Transverse colon (tissue), 4 donors: ENCODE data around the gene MAP1LC3B. TPM values are rescaled to one million over a fixed set of nuclear protein-coding genes. Genes with fewer than 3 reads are reported as not detected.
A peak's percentile ranks its signal among the peaks of the same experiment; 100 is the strongest.

Source experiments
- DNase-seq: peaks from one replicate; pipeline ENCODE4 v3.0.0-alpha.2; 2019
- H3K27ac ChIP-seq, 4 donors: fragments of 200-600 bp; sonication (generic); 2 replicates each; pipeline ENCODE4 v1.5.1; 2016 to 2018; ENCODE audit warnings: inconsistent platforms in 4 of 4
- H3K27me3 ChIP-seq: fragments of 200-600 bp; sonication (generic); 2 replicates; pipeline ENCODE4 v1.5.1; 2017; ENCODE audit warnings: inconsistent platforms
- H3K36me3 ChIP-seq, 4 donors: fragments of 200-600 bp; sonication (generic); 2 replicates each; pipeline ENCODE4 v1.5.1; 2017 to 2019; ENCODE audit warnings: inconsistent platforms in 4 of 4
- H3K4me1 ChIP-seq, 4 donors: fragments of 200-600 bp; sonication (generic); 2 replicates each; pipeline ENCODE4 v1.5.1; 2017 to 2020; ENCODE audit warnings: inconsistent platforms in 4 of 4
- H3K4me3 ChIP-seq, 4 donors: fragments of 200-600 bp; sonication (generic); 1 replicate in 1 of 4; 2 replicates in 3 of 4; pipeline versions ENCODE4 v1.5.1 to v1.6.1; 2017 to 2019; ENCODE audit warnings: inconsistent platforms in 4 of 4
- H3K9me3 ChIP-seq, 2 donors: fragments of 200-600 bp; sonication (generic); 2 replicates each; pipeline ENCODE4 v1.5.1; 2017 to 2019; ENCODE audit warnings: inconsistent platforms in 2 of 2
- EP300 ChIP-seq: sonication (generic); formaldehyde crosslinking; IDR thresholded peaks from one replicate; pipeline ENCODE4 v1.6.1; 2017; ENCODE audit warnings: antibody characterized with exemption, low read depth
- POLR2A ChIP-seq: fragments of 450-650 bp; IDR thresholded peaks from one replicate; pipeline ENCODE4 v1.6.1; 2016; ENCODE audit warnings: antibody characterized with exemption, mild to moderate bottlenecking, moderate library complexity
- POLR2AphosphoS5 ChIP-seq, 3 donors: sonication (generic); formaldehyde crosslinking; IDR thresholded peaks; one replicate each; pipeline ENCODE4 v1.6.1; 2016; ENCODE audit warnings: antibody characterized with exemption in 3 of 3
- WGBS, 2 donors: methylation state at CpG; one replicate each; pipeline ENCODE4 v1.1.5; 2018; ENCODE audit warnings: low coverage in 1 of 2; 5-methylcytosine and 5-hydroxymethylcytosine counted together
- in situ Hi-C, 4 donors: fragments of 200-750 bp; cut with MboI; loops; one replicate each; pipeline versions ENCODE4 v1.15.0 to v1.15.1; 2017; ENCODE audit warnings: low sequenced_read_pairs in 3 of 4, low pct_ligation_motif_present in 1 of 4, low pct_unique_long_range_greater_than_20kb in 1 of 4
- intact Hi-C: fragments of 100-400 bp; cut with DNase I; formaldehyde crosslinking; loops from one replicate; pipeline ENCODE4 v1.15.1; 2023; ENCODE audit warnings: low total_unique reads
- total RNA-seq, 4 donors: library from RNA; depleted of rRNA; stranded (reverse); fragments of >200 nt; gene quantifications; one replicate each; pipeline ENCODE4 v1.1.0, GENCODE V29; 2016
- TF ChIP-seq, protein P1 (sequence below), 5 experiments: fragments of 200-600 bp in 3 of 5; fragments of 450-650 bp in 2 of 5; sonication (generic) in 3 of 5; IDR thresholded peaks; 1 replicate in 2 of 5; 2 replicates in 3 of 5; pipeline ENCODE4 v1.5.1; 2016 to 2017; ENCODE audit warnings: antibody characterized with exemption in 5 of 5, inconsistent platforms in 3 of 5, mild to moderate bottlenecking in 2 of 5, moderate library complexity in 1 of 5

Gene MAP1LC3B
- 10 to 100 TPM; 15.7 to 69.5 (median 39.9) TPM for total RNA-seq

DNA sequence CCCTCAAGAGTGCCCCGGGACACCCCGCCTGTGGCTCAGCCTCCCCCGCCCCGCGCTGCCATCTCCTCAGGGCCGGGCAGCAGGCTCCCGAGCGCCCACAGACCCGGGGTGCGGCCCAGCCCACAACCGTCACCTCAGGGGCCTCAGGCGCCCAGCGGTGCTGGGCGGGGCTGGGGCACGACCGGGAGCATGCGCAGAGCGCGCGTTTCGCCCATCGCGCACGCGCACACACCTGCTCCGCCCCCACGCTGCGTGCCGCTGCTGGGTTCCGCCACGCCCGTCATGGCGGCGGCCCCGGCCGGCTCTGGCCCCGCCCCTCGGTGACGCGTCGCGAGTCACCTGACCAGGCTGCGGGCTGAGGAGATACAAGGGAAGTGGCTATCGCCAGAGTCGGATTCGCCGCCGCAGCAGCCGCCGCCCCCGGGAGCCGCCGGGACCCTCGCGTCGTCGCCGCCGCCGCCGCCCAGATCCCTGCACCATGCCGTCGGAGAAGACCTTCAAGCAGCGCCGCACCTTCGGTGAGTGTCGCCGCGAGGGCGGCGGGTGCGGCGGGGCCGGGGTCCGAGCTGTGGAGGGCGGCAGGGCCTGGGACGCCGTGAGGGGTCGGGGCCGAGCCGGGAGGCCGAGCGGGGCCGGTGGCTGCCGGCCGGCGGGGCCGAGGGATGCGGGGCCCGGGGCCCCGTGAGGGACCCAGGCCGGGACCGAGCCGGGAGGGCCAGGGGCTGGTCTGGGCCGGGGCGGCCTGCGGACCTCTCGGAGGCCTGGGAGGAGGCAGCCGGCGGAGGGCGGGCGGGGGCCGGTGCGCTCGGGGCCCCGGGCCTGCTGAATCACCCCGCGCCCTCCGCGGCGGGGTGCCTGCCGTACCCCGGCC is at the start of gene MAP1LC3B:
TSS of gene MAP1LC3B (plus strand) at position 387 of the 871 bp plus-strand sequence. CDS start at position 479, 92 bp downstream.
- Histone ChIP-seq H3K4me3 (peak within 1 kb of the TSS; percentile 66 to 96 (median 82)), H3K27ac (peak within 1 kb of the TSS; percentile 96 to 100 (median 98)), H3K36me3 (no peaks in the 10 kb centered on the region), H3K9me3 (no peaks in the 10 kb centered on the region), H3K27me3 (no peaks in the 10 kb centered on the region), H3K4me1 (peaks cover 28 to 52% (median 43%) of the 10 kb centered on the region in 4 donors)
- WGBS, 2 donors, result 0% methylated on average over 25 of the region's 113 CpGs; no CpG with 5 or more reads in 1 of the 2 donors
- in situ Hi-C loops (loop anchor here in 2 of 4 donors (10.0 kb wide), 2 partner anchors 67 to 243 kb away; no protein-coding TSS in a partner anchor), intact Hi-C loops (loop anchor here (5.0 kb wide), 1 partner anchor 75 kb away; the partner anchor contains the start of gene C16orf95)
- DNase-seq, result peak; percentile 98
- TF ChIP-seq EP300, result no peak
- TF ChIP-seq, protein P1, sequence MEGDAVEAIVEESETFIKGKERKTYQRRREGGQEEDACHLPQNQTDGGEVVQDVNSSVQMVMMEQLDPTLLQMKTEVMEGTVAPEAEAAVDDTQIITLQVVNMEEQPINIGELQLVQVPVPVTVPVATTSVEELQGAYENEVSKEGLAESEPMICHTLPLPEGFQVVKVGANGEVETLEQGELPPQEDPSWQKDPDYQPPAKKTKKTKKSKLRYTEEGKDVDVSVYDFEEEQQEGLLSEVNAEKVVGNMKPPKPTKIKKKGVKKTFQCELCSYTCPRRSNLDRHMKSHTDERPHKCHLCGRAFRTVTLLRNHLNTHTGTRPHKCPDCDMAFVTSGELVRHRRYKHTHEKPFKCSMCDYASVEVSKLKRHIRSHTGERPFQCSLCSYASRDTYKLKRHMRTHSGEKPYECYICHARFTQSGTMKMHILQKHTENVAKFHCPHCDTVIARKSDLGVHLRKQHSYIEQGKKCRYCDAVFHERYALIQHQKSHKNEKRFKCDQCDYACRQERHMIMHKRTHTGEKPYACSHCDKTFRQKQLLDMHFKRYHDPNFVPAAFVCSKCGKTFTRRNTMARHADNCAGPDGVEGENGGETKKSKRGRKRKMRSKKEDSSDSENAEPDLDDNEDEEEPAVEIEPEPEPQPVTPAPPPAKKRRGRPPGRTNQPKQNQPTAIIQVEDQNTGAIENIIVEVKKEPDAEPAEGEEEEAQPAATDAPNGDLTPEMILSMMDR (IDR thresholded peaks at IDR 0.05), result no peak
- TF ChIP-seq POLR2A, result peak; percentile 99
- TF ChIP-seq POLR2AphosphoS5 (IDR thresholded peaks at IDR 0.05), result peak; percentile 97 to 100 (median 100)

GRCh38 chr16:87342504-87342903 is 49.6 kb upstream of the MAP1LC3B start:
- Histone ChIP-seq H3K36me3 (peaks cover 0 to 33% (median 18%) of the 10 kb centered on the region in 4 donors), H3K27me3 (no peaks in the 10 kb centered on the region), H3K4me1 (peaks cover 9 to 15% (median 11%) of the 10 kb centered on the region in 4 donors), H3K4me3 (no peak overlapping the region), H3K9me3 (no peaks in the 10 kb centered on the region), H3K27ac (no peak overlapping the region)
- DNase-seq, result no peak
- in situ Hi-C loops (no loop called here), intact Hi-C loops (no loop called here)
- TF ChIP-seq POLR2A (no peak), EP300 (no peak), POLR2AphosphoS5 (IDR thresholded peaks at IDR 0.05) (no peak)
- TF ChIP-seq, protein P1 (IDR thresholded peaks at IDR 0.05), result no peak
- WGBS, 2 donors, result 96% methylated on average over 18 of the region's 20 CpGs; no CpG with 5 or more reads in 1 of the 2 donors

GRCh38 chr16:87342978-87343752 is 49.0 kb upstream of the MAP1LC3B start:
- 88% methylated on average over 26 of the region's 26 CpGs; no CpG with 5 or more reads in 1 of the 2 donors for WGBS, 2 donors
- no peak for DNase-seq
- no peak for TF ChIP-seq EP300
- no peak for TF ChIP-seq POLR2A
- TF ChIP-seq POLR2AphosphoS5 (IDR thresholded peaks at IDR 0.05), result no peak
- TF ChIP-seq, protein P1 (IDR thresholded peaks at IDR 0.05), result no peak
- Histone ChIP-seq H3K27me3 (no peaks in the 10 kb centered on the region), H3K4me3 (no peak overlapping the region), H3K4me1 (peaks cover 9 to 15% (median 11%) of the 10 kb centered on the region in 4 donors), H3K27ac (no peak overlapping the region), H3K36me3 (peaks cover 0 to 33% (median 17%) of the 10 kb centered on the region in 4 donors), H3K9me3 (no peaks in the 10 kb centered on the region)
- intact Hi-C loops, result no loop called here
- in situ Hi-C loops, result no loop called here

DNA sequence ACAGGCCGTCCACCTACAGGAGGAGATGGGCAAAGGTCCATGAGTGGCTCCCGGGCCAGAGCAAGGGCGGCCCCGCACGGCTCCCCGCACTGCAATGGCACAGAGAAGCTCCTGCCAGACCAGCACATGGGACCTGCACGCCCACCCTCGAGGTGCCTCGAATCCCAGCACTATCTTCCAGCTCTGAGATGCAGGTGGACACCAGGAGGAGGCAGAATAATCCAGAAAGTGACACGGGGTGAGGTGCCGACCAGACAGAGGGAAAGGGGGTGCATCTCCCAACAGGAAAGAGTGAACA is 48.4 kb upstream of the MAP1LC3B start:
- Histone ChIP-seq H3K27ac (no peak overlapping the region), H3K27me3 (no peaks in the 10 kb centered on the region), H3K4me1 (peaks cover 9 to 15% (median 11%) of the 10 kb centered on the region in 4 donors), H3K4me3 (no peak overlapping the region), H3K36me3 (peaks cover 0 to 31% (median 15%) of the 10 kb centered on the region in 4 donors), H3K9me3 (no peaks in the 10 kb centered on the region)
- 90% methylated on average over 11 of the region's 11 CpGs; no CpG with 5 or more reads in 1 of the 2 donors for WGBS, 2 donors
- in situ Hi-C loops, result no loop called here
- no peak for TF ChIP-seq POLR2A
- TF ChIP-seq EP300, result no peak
- intact Hi-C loops, result no loop called here
- no peak for DNase-seq
